Peyer's patch (tissue), 4 donors: ENCODE results near the gene SPATA13.

Experiments used
- POLR2A ChIP-seq, 2 donors: fragments of 450-650 bp; IDR thresholded peaks; one replicate each; pipeline ENCODE4 v1.5.1; 2017; ENCODE audit warnings: antibody characterized with exemption in 2 of 2, mild to moderate bottlenecking in 2 of 2, moderate library complexity in 2 of 2
- TF ChIP-seq, protein P1 (sequence below), 6 experiments: fragments of 450-650 bp in 4 of 6; fragments of 200-600 bp in 2 of 6; sonication (generic) in 1 of 6; IDR thresholded peaks; one replicate each; pipeline ENCODE4 v1.5.1; 2017 to 2019; ENCODE audit warnings: antibody characterized with exemption in 6 of 6, mild to moderate bottlenecking in 3 of 6, moderate library complexity in 1 of 6

DNA sequence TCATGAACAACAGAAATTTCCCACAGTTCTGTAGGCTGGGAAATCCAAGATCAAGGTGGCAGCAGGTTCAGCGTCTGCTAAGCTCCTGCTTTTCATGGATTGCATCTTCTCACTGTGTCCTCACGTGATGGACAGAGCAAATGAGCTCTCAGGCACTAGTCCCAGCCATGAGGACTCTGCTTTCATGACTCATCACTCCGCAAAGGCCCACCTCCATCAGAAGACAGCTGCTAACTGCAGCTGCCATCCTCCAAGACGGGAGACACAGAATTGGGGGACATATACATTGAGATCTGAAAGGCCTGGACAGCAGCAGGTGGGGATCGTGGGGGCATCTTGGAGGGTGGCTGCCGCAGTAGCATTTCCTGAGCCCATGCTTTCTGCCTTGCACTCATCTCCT, 44.4 kb upstream of the SPATA13 start:
- TF ChIP-seq, protein P1, sequence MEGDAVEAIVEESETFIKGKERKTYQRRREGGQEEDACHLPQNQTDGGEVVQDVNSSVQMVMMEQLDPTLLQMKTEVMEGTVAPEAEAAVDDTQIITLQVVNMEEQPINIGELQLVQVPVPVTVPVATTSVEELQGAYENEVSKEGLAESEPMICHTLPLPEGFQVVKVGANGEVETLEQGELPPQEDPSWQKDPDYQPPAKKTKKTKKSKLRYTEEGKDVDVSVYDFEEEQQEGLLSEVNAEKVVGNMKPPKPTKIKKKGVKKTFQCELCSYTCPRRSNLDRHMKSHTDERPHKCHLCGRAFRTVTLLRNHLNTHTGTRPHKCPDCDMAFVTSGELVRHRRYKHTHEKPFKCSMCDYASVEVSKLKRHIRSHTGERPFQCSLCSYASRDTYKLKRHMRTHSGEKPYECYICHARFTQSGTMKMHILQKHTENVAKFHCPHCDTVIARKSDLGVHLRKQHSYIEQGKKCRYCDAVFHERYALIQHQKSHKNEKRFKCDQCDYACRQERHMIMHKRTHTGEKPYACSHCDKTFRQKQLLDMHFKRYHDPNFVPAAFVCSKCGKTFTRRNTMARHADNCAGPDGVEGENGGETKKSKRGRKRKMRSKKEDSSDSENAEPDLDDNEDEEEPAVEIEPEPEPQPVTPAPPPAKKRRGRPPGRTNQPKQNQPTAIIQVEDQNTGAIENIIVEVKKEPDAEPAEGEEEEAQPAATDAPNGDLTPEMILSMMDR (IDR thresholded peaks at IDR 0.05) = no peak
- TF ChIP-seq POLR2A (IDR thresholded peaks at IDR 0.05) = no peak
